ENCODE results near the gene NUBP1.
"Not testable (repeated sequence)": the region's sequence is repeated elsewhere in the genome, so short reads cannot be mapped to it uniquely, and the experiment has no call there.

Gene NUBP1

GRCh38 chr16:10738231-10739077, 5.2 kb upstream of the NUBP1 start:
- Histone ChIP-seq H3K9ac (ENCODE audit: low read length) (no peak overlapping the region), H3K4me1 (ENCODE audit: control insufficient read depth, insufficient read depth, low read length) (peaks cover 5% of the 10 kb centered on the region), H3K4me3 (ENCODE audit: low read length) (no peak overlapping the region), H3K27me3 (ENCODE audit: control insufficient read depth, insufficient read depth, low read length) (no peaks in the 10 kb centered on the region), H3K9me3 (ENCODE audit: control insufficient read depth, low read length) (no peaks in the 10 kb centered on the region), H3K36me3 (ENCODE audit: control insufficient read depth, insufficient read depth, low read length) (no peaks in the 10 kb centered on the region)

- H3K27me3 ChIP-seq (ENCODE audit: control insufficient read depth, insufficient read depth, low read length) = no peaks in the 10 kb centered on the region
- H3K4me3 ChIP-seq (ENCODE audit: low read length) = no peak overlapping the region
- H3K9ac ChIP-seq (ENCODE audit: low read length) = no peak overlapping the region
- no peaks in the 10 kb centered on the region for H3K36me3 ChIP-seq (ENCODE audit: control insufficient read depth, insufficient read depth, low read length)
- H3K4me1 ChIP-seq (ENCODE audit: control insufficient read depth, insufficient read depth, low read length) = peaks cover 13% of the 10 kb centered on the region
- H3K9me3 ChIP-seq (ENCODE audit: control insufficient read depth, low read length) = no peaks in the 10 kb centered on the region
Observed at GRCh38 chr16:10740000-10740844, 3.4 kb upstream of the NUBP1 start.

GRCh38 chr16:10740845-10741208, 2.8 kb upstream of the NUBP1 start:
- Histone ChIP-seq H3K4me3 (ENCODE audit: low read length) (no peak overlapping the region), H3K27me3 (ENCODE audit: control insufficient read depth, insufficient read depth, low read length) (no peaks in the 10 kb centered on the region), H3K9me3 (ENCODE audit: control insufficient read depth, low read length) (no peaks in the 10 kb centered on the region), H3K36me3 (ENCODE audit: control insufficient read depth, insufficient read depth, low read length) (no peaks in the 10 kb centered on the region), H3K4me1 (ENCODE audit: control insufficient read depth, insufficient read depth, low read length) (peaks cover 13% of the 10 kb centered on the region), H3K9ac (ENCODE audit: low read length) (no peak overlapping the region)

DNA sequence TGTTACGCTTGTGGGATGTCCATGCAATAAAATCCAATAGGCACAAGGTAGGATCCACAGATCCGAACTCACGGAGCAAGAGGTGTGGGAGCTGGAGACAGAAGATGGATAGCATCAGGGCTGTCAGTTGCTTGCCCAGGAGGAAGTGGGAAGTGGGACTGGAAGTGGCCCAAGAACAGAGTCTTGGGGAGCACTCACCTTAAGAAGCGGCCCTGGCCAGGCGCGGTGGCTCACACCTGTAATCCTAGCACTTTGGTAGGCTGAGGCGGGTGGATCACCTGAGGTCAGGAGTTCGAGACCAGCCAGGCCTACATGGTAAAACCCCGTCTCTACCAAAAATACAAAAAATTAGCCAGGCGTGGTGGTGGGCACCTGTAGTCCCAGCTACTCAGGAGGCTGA, 2.4 kb upstream of the NUBP1 start:
- not testable (repeated sequence) for H3K9me3 ChIP-seq (ENCODE audit: control insufficient read depth, low read length); H3K27me3 ChIP-seq (ENCODE audit: control insufficient read depth, insufficient read depth, low read length); H3K9ac ChIP-seq (ENCODE audit: low read length); H3K36me3 ChIP-seq (ENCODE audit: control insufficient read depth, insufficient read depth, low read length); H3K4me3 ChIP-seq (ENCODE audit: low read length)
- peaks cover 13% of the 10 kb centered on the region for H3K4me1 ChIP-seq (ENCODE audit: control insufficient read depth, insufficient read depth, low read length)

DNA sequence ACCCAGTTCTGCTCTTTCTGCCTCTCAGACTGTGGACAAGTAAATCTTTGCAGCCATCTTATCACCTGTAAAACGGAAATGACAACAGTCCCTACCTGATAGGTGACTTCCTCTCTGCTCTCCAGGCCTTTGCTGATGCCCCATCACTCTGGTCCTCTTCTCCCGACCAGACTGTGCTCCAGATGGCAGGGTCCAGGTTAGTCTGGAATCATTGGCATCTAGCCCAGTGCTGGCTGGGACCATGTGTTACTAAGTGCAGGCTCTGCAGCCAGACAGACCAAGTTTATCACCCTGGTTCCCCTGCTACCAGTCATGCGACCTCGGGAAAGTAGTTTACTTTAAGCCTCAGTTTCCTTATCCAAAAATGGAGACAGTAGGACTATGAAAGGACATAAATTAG, 1.8 kb upstream of the NUBP1 start:
- no peaks in the 10 kb centered on the region for H3K27me3 ChIP-seq (ENCODE audit: control insufficient read depth, insufficient read depth, low read length)
- H3K4me1 ChIP-seq (ENCODE audit: control insufficient read depth, insufficient read depth, low read length) = peaks cover 13% of the 10 kb centered on the region
- no peaks in the 10 kb centered on the region for H3K36me3 ChIP-seq (ENCODE audit: control insufficient read depth, insufficient read depth, low read length)
- no peak overlapping the region for H3K9ac ChIP-seq (ENCODE audit: low read length)
- H3K9me3 ChIP-seq (ENCODE audit: control insufficient read depth, low read length) = no peaks in the 10 kb centered on the region
- H3K4me3 ChIP-seq (ENCODE audit: low read length) = no peak overlapping the region

DNA sequence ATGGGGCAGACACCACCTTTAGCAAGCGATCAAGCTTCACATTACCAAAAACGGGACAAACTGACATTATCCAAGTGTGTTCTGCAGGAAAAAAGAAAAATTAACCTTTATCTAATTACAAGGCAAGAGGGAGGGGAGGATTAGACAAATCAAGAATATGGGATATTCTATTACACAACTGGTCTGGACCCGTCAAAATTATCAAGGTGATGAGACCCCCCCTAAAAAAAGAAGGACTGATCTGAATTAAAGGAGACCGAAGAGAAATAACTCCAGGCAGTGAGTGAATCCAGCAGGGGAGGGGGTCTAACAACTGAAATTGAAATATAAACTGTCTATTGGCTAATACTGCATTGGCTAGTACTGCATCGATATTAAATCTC, 424 bp upstream of the NUBP1 start:
- Histone ChIP-seq H3K27me3 (ENCODE audit: control insufficient read depth, insufficient read depth, low read length) (no peaks in the 10 kb centered on the region), H3K9ac (ENCODE audit: low read length) (peak overlapping the region; percentile 86), H3K36me3 (ENCODE audit: control insufficient read depth, insufficient read depth, low read length) (no peaks in the 10 kb centered on the region), H3K4me3 (ENCODE audit: low read length) (peak overlapping the region; percentile 21), H3K9me3 (ENCODE audit: control insufficient read depth, low read length) (no peaks in the 10 kb centered on the region), H3K4me1 (ENCODE audit: control insufficient read depth, insufficient read depth, low read length) (peaks cover 13% of the 10 kb centered on the region)

- Histone ChIP-seq H3K4me1 (ENCODE audit: control insufficient read depth, insufficient read depth, low read length) (peaks cover 13% of the 10 kb centered on the region), H3K9ac (ENCODE audit: low read length) (peak overlapping the region; percentile 52), H3K27me3 (ENCODE audit: control insufficient read depth, insufficient read depth, low read length) (no peaks in the 10 kb centered on the region), H3K4me3 (ENCODE audit: low read length) (no peak overlapping the region), H3K9me3 (ENCODE audit: control insufficient read depth, low read length) (no peaks in the 10 kb centered on the region), H3K36me3 (ENCODE audit: control insufficient read depth, insufficient read depth, low read length) (no peaks in the 10 kb centered on the region)
Observed at GRCh38 chr16:10744370-10745030, 858 bp downstream of the NUBP1 start.

GRCh38 chr16:10745841-10746240, 2.2 kb downstream of the NUBP1 start:
- H3K4me3 ChIP-seq (ENCODE audit: low read length) = no peak overlapping the region
- no peak overlapping the region for H3K9ac ChIP-seq (ENCODE audit: low read length)
- H3K27me3 ChIP-seq (ENCODE audit: control insufficient read depth, insufficient read depth, low read length) = no peaks in the 10 kb centered on the region
- no peaks in the 10 kb centered on the region for H3K36me3 ChIP-seq (ENCODE audit: control insufficient read depth, insufficient read depth, low read length)
- peaks cover 13% of the 10 kb centered on the region for H3K4me1 ChIP-seq (ENCODE audit: control insufficient read depth, insufficient read depth, low read length)
- no peaks in the 10 kb centered on the region for H3K9me3 ChIP-seq (ENCODE audit: control insufficient read depth, low read length)

DNA sequence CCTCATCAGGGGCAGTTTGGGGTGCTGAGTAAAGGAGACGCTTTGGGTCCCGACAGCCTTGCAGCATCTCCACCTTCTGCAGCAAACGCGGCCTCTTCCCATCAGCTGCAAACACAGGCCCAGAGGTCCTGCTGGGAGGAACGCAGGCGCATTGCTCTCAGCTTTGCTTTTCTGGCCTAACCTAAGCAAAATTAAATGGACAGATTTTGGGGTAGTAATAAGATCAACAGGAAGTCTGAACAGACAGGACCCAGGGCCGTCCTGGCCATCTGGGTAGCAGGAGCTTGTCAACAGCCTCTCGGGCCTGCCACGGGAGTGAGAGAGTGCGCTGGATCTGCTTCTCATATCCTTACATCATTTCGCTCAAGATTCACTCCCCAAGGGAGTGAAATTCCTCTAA, 7.2 kb downstream of the NUBP1 start:
- Histone ChIP-seq H3K36me3 (ENCODE audit: control insufficient read depth, insufficient read depth, low read length) (no peaks in the 10 kb centered on the region), H3K4me1 (ENCODE audit: control insufficient read depth, insufficient read depth, low read length) (no peaks in the 10 kb centered on the region), H3K4me3 (ENCODE audit: low read length) (no peak overlapping the region)

GRCh38 chr16:10751291-10751697, 7.7 kb downstream of the NUBP1 start:
- Histone ChIP-seq H3K4me1 (ENCODE audit: control insufficient read depth, insufficient read depth, low read length) (no peaks in the 10 kb centered on the region), H3K4me3 (ENCODE audit: low read length) (no peak overlapping the region), H3K9ac (ENCODE audit: low read length) (no peak overlapping the region), H3K27me3 (ENCODE audit: control insufficient read depth, insufficient read depth, low read length) (no peaks in the 10 kb centered on the region), H3K9me3 (ENCODE audit: control insufficient read depth, low read length) (no peaks in the 10 kb centered on the region), H3K36me3 (ENCODE audit: control insufficient read depth, insufficient read depth, low read length) (no peaks in the 10 kb centered on the region)

More for the DNA sequence above, 7.2 kb downstream of the NUBP1 start:
- Histone ChIP-seq H3K9ac (ENCODE audit: low read length) (no peak overlapping the region), H3K9me3 (ENCODE audit: control insufficient read depth, low read length) (no peaks in the 10 kb centered on the region), H3K27me3 (ENCODE audit: control insufficient read depth, insufficient read depth, low read length) (no peaks in the 10 kb centered on the region)

DNA sequence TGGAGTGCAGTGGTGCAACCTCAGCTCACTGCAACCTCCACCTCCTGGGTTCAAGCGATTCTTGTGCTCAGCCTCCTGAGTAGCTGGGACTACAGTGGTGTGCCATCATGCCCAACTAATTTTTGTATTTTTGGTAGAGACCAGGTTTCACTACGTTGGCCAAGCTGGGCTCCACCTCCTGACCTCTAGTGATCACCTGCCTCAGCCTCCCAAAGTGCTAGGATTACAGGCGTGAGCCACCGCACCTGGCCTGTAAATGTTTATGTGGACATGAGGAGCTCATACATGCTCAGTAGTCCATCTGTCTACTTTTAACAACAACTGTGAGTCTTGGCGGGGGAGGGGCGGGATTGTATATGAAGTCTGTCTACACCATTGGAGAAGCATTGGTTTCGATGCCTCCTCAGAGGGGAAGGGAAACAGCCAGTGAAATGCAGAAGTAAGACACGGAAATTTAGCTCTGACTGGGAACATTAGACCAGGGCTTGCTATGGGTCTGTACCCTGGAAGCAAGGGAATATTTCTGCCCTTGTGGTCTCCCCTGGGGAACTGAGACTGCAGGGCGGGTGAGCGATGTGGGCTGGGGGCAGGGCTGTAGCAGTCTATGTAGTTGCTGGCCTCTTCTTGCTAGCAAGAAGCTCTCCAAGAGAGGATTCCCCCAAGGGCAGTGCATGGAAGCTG, 9.3 kb downstream of the NUBP1 start:
- H3K27me3 ChIP-seq (ENCODE audit: control insufficient read depth, insufficient read depth, low read length) = no peaks in the 10 kb centered on the region
- H3K4me3 ChIP-seq (ENCODE audit: low read length) = no peak overlapping the region
- no peak overlapping the region for H3K9ac ChIP-seq (ENCODE audit: low read length)
- no peaks in the 10 kb centered on the region for H3K4me1 ChIP-seq (ENCODE audit: control insufficient read depth, insufficient read depth, low read length)
- no peaks in the 10 kb centered on the region for H3K36me3 ChIP-seq (ENCODE audit: control insufficient read depth, insufficient read depth, low read length)
- H3K9me3 ChIP-seq (ENCODE audit: control insufficient read depth, low read length) = no peaks in the 10 kb centered on the region

Measured in mucosa of stomach (tissue), 1 donor.